ENCODE measurements around the gene DYNC1H1.

Gene DYNC1H1

GRCh38 chr14:101939646-101940170 is 24.7 kb upstream of the DYNC1H1 start:
- TF ChIP-seq EZH2phosphoT487 (IDR thresholded peaks at IDR 0.05; ENCODE audit: borderline replicate concordance, low read length) (no peak), CTCF (IDR thresholded peaks at IDR 0.05; ENCODE audit: low read depth, low read length, poor library complexity, severe bottlenecking) (no peak)
- Histone ChIP-seq H3F3A (ENCODE audit: control insufficient read depth, insufficient read depth) (no peaks in the 10 kb centered on the region), H3K27me3 (ENCODE audit: control insufficient read depth, low read length) (no peaks in the 10 kb centered on the region), H3K9me3 (ENCODE audit: control insufficient read depth, insufficient read depth, low read length) (no peaks in the 10 kb centered on the region), H4K20me1 (ENCODE audit: control insufficient read depth, insufficient read depth, low read depth, low read length) (no peaks in the 10 kb centered on the region), H3K36me3 (ENCODE audit: control insufficient read depth, low read length) (no peaks in the 10 kb centered on the region), H3K9me2 (replicated peaks; ENCODE audit: control insufficient read depth, low read length) (no peaks in the 10 kb centered on the region), H3K4me3 (ENCODE audit: low read length) (no peak overlapping the region), H3K4me2 (ENCODE audit: low read length) (no peak overlapping the region), H3K79me2 (ENCODE audit: control insufficient read depth, low read length) (no peaks in the 10 kb centered on the region), H3K27ac (ENCODE audit: low read depth, low read length) (no peak overlapping the region), H3K4me1 (ENCODE audit: control insufficient read depth, low read length) (no peaks in the 10 kb centered on the region)

GRCh38 chr14:101944451-101944850 is 19.9 kb upstream of the DYNC1H1 start:
- H3K9me2 ChIP-seq (replicated peaks; ENCODE audit: control insufficient read depth, low read length), result no peaks in the 10 kb centered on the region
- TF ChIP-seq CTCF (IDR thresholded peaks at IDR 0.05; ENCODE audit: low read depth, low read length, poor library complexity, severe bottlenecking) (no peak), EZH2phosphoT487 (IDR thresholded peaks at IDR 0.05; ENCODE audit: borderline replicate concordance, low read length) (no peak)
- H3F3A ChIP-seq (ENCODE audit: control insufficient read depth, insufficient read depth), result 0 out of 2 replicates have a peak, but pooled peaks cover 2% of the 10 kb centered on the region
- no peak overlapping the region for H3K4me3 ChIP-seq (ENCODE audit: low read length)
- no peak overlapping the region for H3K4me2 ChIP-seq (ENCODE audit: low read length)
- H3K79me2 ChIP-seq (ENCODE audit: control insufficient read depth, low read length), result peaks cover 17% of the 10 kb centered on the region
- no peaks in the 10 kb centered on the region for H3K9me3 ChIP-seq (ENCODE audit: control insufficient read depth, insufficient read depth, low read length)
- H3K27ac ChIP-seq (ENCODE audit: low read depth, low read length), result no peak overlapping the region
- H4K20me1 ChIP-seq (ENCODE audit: control insufficient read depth, insufficient read depth, low read depth, low read length), result no peaks in the 10 kb centered on the region
- peaks cover 3% of the 10 kb centered on the region for H3K36me3 ChIP-seq (ENCODE audit: control insufficient read depth, low read length)
- H3K27me3 ChIP-seq (ENCODE audit: control insufficient read depth, low read length), result no peaks in the 10 kb centered on the region
- H3K4me1 ChIP-seq (ENCODE audit: control insufficient read depth, low read length), result peaks cover 8% of the 10 kb centered on the region

- Histone ChIP-seq H4K20me1 (ENCODE audit: control insufficient read depth, insufficient read depth, low read depth, low read length) (no peaks in the 10 kb centered on the region), H3K9me3 (ENCODE audit: control insufficient read depth, insufficient read depth, low read length) (no peaks in the 10 kb centered on the region), H3K27me3 (ENCODE audit: control insufficient read depth, low read length) (no peaks in the 10 kb centered on the region), H3K9me2 (replicated peaks; ENCODE audit: control insufficient read depth, low read length) (no peaks in the 10 kb centered on the region), H3K27ac (ENCODE audit: low read depth, low read length) (no peak overlapping the region), H3K4me1 (ENCODE audit: control insufficient read depth, low read length) (peaks cover 8% of the 10 kb centered on the region), H3K4me3 (ENCODE audit: low read length) (no peak overlapping the region), H3K36me3 (ENCODE audit: control insufficient read depth, low read length) (peaks cover 3% of the 10 kb centered on the region), H3K79me2 (ENCODE audit: control insufficient read depth, low read length) (peaks cover 20% of the 10 kb centered on the region), H3F3A (ENCODE audit: control insufficient read depth, insufficient read depth) (0 out of 2 replicates have a peak, but pooled peaks cover 2% of the 10 kb centered on the region), H3K4me2 (ENCODE audit: low read length) (no peak overlapping the region)
- TF ChIP-seq EZH2phosphoT487 (IDR thresholded peaks at IDR 0.05; ENCODE audit: borderline replicate concordance, low read length) (no peak), CTCF (IDR thresholded peaks at IDR 0.05; ENCODE audit: low read depth, low read length, poor library complexity, severe bottlenecking) (no peak)
Observed at GRCh38 chr14:101945171-101945570, 19.2 kb upstream of the DYNC1H1 start.
